HepG2 (cell line): ENCODE data around the gene SRCAP. TPM values are rescaled to one million over a fixed set of nuclear protein-coding genes. Genes with fewer than 3 reads are reported as not detected.

ENCODE experiments used
- BCLAF1 ChIP-seq: fragments of 450-650 bp; IDR thresholded peaks from 2 replicates; pipeline ENCODE4 v1.6.1; 2017; ENCODE audit warnings: mild to moderate bottlenecking
- GZF1 ChIP-seq: sonication (generic); formaldehyde crosslinking; IDR thresholded peaks from 2 replicates; pipeline ENCODE4 v1.5.1; 2020; ENCODE audit warnings: mild to moderate bottlenecking, missing genetic modification reagents
- RFX1 ChIP-seq: fragments of 450-650 bp; IDR thresholded peaks from 2 replicates; pipeline ENCODE4 v1.6.1; 2017
- SAP130 ChIP-seq: IDR thresholded peaks from 2 replicates; pipeline ENCODE4 v1.6.1; 2016; ENCODE audit warnings: low read depth
- SP1 ChIP-seq, 2 experiments: fragments of 450-650 bp in 1 of 2; sonication (generic) in 1 of 2; formaldehyde crosslinking in 1 of 2; IDR thresholded peaks; 2 replicates each; pipeline versions ENCODE4 v1.4.0 to v1.6.1; 2016 to 2020; ENCODE audit warnings: missing genetic modification reagents in 1 of 2
- SPEN ChIP-seq: sonication (generic); formaldehyde crosslinking; IDR thresholded peaks from 2 replicates; pipeline ENCODE4 v1.5.1; 2020; ENCODE audit warnings: low read depth, mild to moderate bottlenecking, missing genetic modification reagents
- TBX3 ChIP-seq: fragments of 450-650 bp; IDR thresholded peaks from 2 replicates; pipeline ENCODE4 v1.6.1; 2017; ENCODE audit warnings: antibody characterized with exemption, mild to moderate bottlenecking, inconsistent platforms, borderline replicate concordance
- ZNF773 ChIP-seq: sonication (generic); formaldehyde crosslinking; IDR thresholded peaks from 2 replicates; pipeline ENCODE4 v1.4.0; 2020; ENCODE audit warnings: missing genetic modification reagents, borderline replicate concordance
- ZSCAN21 ChIP-seq: sonication (generic); formaldehyde crosslinking; IDR thresholded peaks from 2 replicates; pipeline ENCODE4 v1.8.0; 2022; ENCODE audit warnings: mild to moderate bottlenecking, missing genetic modification reagents, moderate library complexity, borderline replicate concordance
- polyA plus RNA-seq, 8 experiments: library from polyadenylated mRNA; depleted of rRNA in 3 of 8; stranded (reverse) in 7 of 8; unstranded in 1 of 8; fragments of >200 nt; fragmentation: Illumina TruSeq in 4 of 8; extraction: Trizol in 4 of 8; gene quantifications; 2 replicates each; pipeline versions ENCODE4 v1.2.1 to v1.2.3, GENCODE V29; 2011 to 2016; ENCODE audit warnings: low read depth in 4 of 8, missing spikeins in 1 of 8, mixed read lengths in 1 of 8; ENCODE audit not compliant: insufficient read depth in 1 of 8
- total RNA-seq, 5 experiments: library from RNA; depleted of rRNA; stranded (reverse); fragments of >200 nt; fragmentation: Illumina TruSeq; extraction: Trizol; gene quantifications; 2 replicates each; pipeline ENCODE4 v1.2.3, GENCODE V29; 2016; ENCODE audit warnings: low read depth in 1 of 5

SRCAP gene
- total and polyA plus RNA-seq, 2 of the 13 experiments (the other 11 are each of a cell fraction or from before 2014, with no cell fraction given), result 4.9 to 9.0 TPM

- no peak for TF ChIP-seq BCLAF1
- peak; percentile 92 for TF ChIP-seq SP1 (IDR thresholded peaks at IDR 0.05)
- TF ChIP-seq SP1 (CRISPR knock-in tag; IDR thresholded peaks at IDR 0.05), result peak; percentile 96
- TF ChIP-seq ZNF773, result no peak
- TF ChIP-seq ZSCAN21 (CRISPR knock-in tag), result peak; percentile 86
- TF ChIP-seq GZF1 (CRISPR knock-in tag), result no peak
- no peak for TF ChIP-seq RFX1
- peak; percentile 79 for TF ChIP-seq TBX3
- peak; percentile 62 for TF ChIP-seq SPEN
- peak; percentile 75 for TF ChIP-seq SAP130 (CRISPR knock-in tag)
Observed at GRCh38 chr16:30657866-30658730, 40.9 kb upstream of the SRCAP start, which contains the start of gene FBRS (continued).
